Lower leg skin (tissue), 4 donors: ENCODE measurements around the gene ABR. TPM values are rescaled to one million over a fixed set of nuclear protein-coding genes. Genes with fewer than 3 reads are reported as not detected.

Experiments
- DNase-seq, 2 donors: peaks; one replicate each; pipeline ENCODE4 v3.0.0-alpha.2; 2019; ENCODE audit warnings: low spot score in 2 of 2
- H3K4me3 ChIP-seq: fragments of 200-600 bp; sonication (generic); 2 replicates; pipeline ENCODE4 v1.5.1; 2017; ENCODE audit warnings: mild to moderate bottlenecking, low read depth; ENCODE audit not compliant: poor library complexity, severe bottlenecking
- POLR2A ChIP-seq, 2 donors: fragments of 450-650 bp; IDR thresholded peaks; one replicate each; pipeline ENCODE4 v1.6.1; 2016 to 2017; ENCODE audit warnings: antibody characterized with exemption in 2 of 2, mild to moderate bottlenecking in 1 of 2, moderate library complexity in 1 of 2
- WGBS, 2 donors: methylation state at CpG; one replicate each; pipeline ENCODE4 v1.1.5; 2018; 5-methylcytosine and 5-hydroxymethylcytosine counted together
- intact Hi-C: fragments of 100-400 bp; cut with DNase I; formaldehyde crosslinking; loops from one replicate; pipeline ENCODE4 v1.15.0; 2023; ENCODE audit warnings: low total_unique reads
- total RNA-seq, 4 donors: library from RNA; depleted of rRNA; stranded (reverse); fragments of >200 nt; gene quantifications; one replicate each; pipeline ENCODE4 v1.1.0, GENCODE V29; 2016
- TF ChIP-seq, protein P1 (sequence below), 3 donors: fragments of 450-650 bp; IDR thresholded peaks; one replicate each; pipeline ENCODE4 v1.5.1; 2016; ENCODE audit warnings: antibody characterized with exemption in 3 of 3, mild to moderate bottlenecking in 3 of 3, moderate library complexity in 2 of 3

Gene ABR
- total RNA-seq, 4 donors from 2014 or later = 60.9 to 98.8 (median 88.3) TPM

DNA sequence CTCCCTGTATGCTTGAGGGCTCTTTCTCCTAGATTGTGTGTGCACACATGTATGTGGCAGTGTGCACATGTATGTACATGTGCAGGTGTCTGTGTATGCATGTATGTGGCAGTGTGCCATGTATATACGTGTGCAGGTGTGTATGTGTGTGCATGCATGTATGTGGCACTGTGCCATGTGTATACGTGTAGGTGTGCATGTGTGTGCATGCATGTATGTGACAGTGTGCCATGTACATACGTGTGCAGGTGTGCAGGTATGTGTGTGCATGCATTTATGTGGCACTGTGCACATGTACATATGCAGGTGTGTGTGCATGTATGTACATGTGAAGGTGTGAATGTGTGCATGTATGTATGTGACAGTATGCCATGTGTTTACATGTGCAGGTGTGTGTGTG, 46.5 kb upstream of the ABR start:
- TF ChIP-seq POLR2A (IDR thresholded peaks at IDR 0.05) = no peak
- TF ChIP-seq, protein P1, sequence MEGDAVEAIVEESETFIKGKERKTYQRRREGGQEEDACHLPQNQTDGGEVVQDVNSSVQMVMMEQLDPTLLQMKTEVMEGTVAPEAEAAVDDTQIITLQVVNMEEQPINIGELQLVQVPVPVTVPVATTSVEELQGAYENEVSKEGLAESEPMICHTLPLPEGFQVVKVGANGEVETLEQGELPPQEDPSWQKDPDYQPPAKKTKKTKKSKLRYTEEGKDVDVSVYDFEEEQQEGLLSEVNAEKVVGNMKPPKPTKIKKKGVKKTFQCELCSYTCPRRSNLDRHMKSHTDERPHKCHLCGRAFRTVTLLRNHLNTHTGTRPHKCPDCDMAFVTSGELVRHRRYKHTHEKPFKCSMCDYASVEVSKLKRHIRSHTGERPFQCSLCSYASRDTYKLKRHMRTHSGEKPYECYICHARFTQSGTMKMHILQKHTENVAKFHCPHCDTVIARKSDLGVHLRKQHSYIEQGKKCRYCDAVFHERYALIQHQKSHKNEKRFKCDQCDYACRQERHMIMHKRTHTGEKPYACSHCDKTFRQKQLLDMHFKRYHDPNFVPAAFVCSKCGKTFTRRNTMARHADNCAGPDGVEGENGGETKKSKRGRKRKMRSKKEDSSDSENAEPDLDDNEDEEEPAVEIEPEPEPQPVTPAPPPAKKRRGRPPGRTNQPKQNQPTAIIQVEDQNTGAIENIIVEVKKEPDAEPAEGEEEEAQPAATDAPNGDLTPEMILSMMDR (IDR thresholded peaks at IDR 0.05) = no peak
- intact Hi-C loops = no loop called here
- H3K4me3 ChIP-seq = no peak overlapping the region
- WGBS, 2 donors = 67 to 73% methylated on average over 3 of the region's 3 CpGs
- DNase-seq = no peak

DNA sequence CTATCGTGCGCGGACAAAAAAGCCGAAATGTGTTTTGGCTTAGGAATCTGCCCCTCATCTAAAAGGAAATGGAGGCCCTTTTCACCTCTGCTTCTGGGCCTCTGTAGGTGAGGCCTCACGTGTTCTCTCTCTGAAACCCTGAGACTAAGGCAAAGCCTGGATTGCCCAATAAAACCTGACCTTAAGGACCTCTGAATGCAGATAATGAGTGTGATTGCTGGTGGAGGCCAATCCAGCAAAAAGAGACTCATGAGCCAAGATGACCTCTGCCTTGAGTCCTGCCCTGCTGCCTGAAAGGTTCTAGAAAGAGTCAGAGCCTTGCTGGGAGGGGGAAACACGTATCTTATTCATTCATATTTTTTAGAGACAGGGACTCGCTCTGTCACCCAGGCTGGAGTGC, 44.5 kb upstream of the ABR start:
- WGBS, 2 donors = 89 to 91% methylated on average over 7 of the region's 7 CpGs
- H3K4me3 ChIP-seq = no peak overlapping the region
- no peak for TF ChIP-seq POLR2A (IDR thresholded peaks at IDR 0.05)
- TF ChIP-seq, protein P1 (IDR thresholded peaks at IDR 0.05) = no peak
- DNase-seq = no peak
- intact Hi-C loops = no loop called here

DNA sequence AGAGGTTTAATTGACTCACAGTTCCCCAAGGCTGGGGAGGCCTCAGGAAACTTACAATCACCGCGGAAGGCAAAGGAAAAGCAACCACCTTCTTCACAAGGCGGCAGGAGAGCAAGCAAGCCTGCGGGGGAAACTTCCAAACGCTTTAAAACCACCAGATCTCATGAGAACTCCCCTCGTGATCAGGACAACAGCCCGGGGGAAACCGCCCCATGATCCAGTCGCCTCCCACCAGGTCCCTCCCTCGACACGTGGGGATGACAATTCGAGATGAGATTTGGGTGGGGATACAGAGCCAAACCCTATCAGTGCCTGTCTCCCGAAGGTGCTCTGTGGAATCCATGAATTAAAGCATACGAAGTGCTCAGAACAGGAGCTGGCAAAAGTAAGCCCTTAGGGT, 43.9 kb upstream of the ABR start:
- H3K4me3 ChIP-seq = no peak overlapping the region
- intact Hi-C loops = no loop called here
- DNase-seq = no peak
- 54 to 68% methylated on average over 14 of the region's 14 CpGs for WGBS, 2 donors
- TF ChIP-seq POLR2A (IDR thresholded peaks at IDR 0.05) = no peak
- TF ChIP-seq, protein P1 (IDR thresholded peaks at IDR 0.05) = no peak

DNA sequence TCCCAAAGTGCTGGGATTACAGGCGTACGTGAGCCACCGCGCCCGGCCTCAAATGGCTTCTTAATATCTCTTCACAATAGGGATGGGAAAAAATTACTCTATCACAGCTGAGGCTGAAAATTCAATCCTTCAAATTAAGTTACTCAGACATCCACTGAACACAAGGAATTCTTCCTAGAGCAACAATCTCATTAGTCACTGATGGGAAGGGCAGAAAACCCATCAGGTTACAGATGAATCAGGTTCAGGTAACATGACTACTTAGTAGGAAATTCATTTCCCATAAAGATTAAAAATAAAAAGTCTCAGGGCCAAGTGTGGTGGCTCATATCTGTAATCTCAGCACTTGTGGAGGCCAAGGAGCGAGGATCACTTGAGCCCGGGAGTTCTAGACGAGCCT, 42.5 kb upstream of the ABR start:
- WGBS, 2 donors = 95 to 97% methylated on average over 8 of the region's 8 CpGs
- no peak overlapping the region for H3K4me3 ChIP-seq
- intact Hi-C loops = no loop called here
- TF ChIP-seq POLR2A (IDR thresholded peaks at IDR 0.05) = no peak
- TF ChIP-seq, protein P1 (IDR thresholded peaks at IDR 0.05) = no peak
- no peak for DNase-seq

DNA sequence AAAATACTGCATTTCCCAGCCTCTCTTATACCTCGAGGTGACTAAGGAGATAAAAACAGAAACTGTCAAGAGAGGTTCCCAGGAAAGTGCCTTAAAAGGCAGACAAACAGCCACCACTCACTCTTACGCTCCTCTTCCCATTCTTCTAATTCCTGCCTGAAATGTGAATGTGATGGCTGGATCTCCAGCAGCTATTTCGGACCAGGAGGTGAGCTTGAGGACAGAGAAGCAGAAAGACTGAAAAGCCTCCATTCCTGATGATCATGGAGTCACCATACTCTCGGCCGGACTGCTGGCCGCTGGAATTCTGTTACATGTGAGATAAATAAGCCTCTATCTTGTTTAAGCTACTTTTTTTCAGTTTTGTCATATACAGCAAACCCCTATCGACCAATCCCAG, 41.4 kb upstream of the ABR start:
- DNase-seq = no peak
- H3K4me3 ChIP-seq = no peak overlapping the region
- 94 to 95% methylated on average over 7 of the region's 7 CpGs for WGBS, 2 donors
- TF ChIP-seq, protein P1 (IDR thresholded peaks at IDR 0.05) = no peak
- TF ChIP-seq POLR2A (IDR thresholded peaks at IDR 0.05) = no peak
- intact Hi-C loops = no loop called here

DNA sequence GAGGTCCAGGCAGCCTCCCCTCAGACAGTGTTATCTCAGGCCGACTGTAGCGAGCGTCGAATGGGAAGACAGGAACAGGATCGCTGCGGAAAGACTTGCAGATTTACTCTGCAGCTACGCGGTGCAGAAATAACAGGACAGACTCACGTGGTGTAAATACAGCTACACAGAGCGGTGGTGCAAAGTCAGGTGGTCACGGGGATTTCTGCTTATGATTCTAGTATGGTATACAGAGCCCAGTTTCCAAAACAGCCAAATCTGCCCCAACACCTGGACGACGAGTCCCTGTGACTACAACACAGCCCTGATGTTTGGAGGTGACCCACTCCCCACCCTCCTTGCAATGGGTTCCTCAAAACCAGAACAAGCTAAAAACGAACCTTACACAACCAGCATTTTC, 40.6 kb upstream of the ABR start:
- H3K4me3 ChIP-seq = no peak overlapping the region
- 80 to 83% methylated on average over 14 of the region's 14 CpGs for WGBS, 2 donors
- no peak for DNase-seq
- intact Hi-C loops = no loop called here
- no peak for TF ChIP-seq POLR2A (IDR thresholded peaks at IDR 0.05)
- TF ChIP-seq, protein P1 (IDR thresholded peaks at IDR 0.05) = no peak
